Body of pancreas (tissue), 4 donors: Measurements from ENCODE around the gene CRB1. TPM values are rescaled to one million over a fixed set of nuclear protein-coding genes. Genes with fewer than 3 reads are reported as not detected.
"Not testable (repeated sequence)": the region's sequence is repeated elsewhere in the genome, so short reads cannot be mapped to it uniquely, and the experiment has no call there.

ENCODE experiments used
- ATAC-seq: fragments of 150-250 bp; one replicate; pipeline ENCODE4 v1.9.1; 2016
- DNase-seq, 4 donors: peaks; one replicate each; pipeline ENCODE4 v3.0.0-alpha.2; 2019
- H3K27ac ChIP-seq, 4 donors: fragments of 200-600 bp; sonication (generic); 1 replicate in 3 of 4; 2 replicates in 1 of 4; pipeline versions ENCODE4 v1.5.1 to v1.6.1; 2016 to 2019; ENCODE audit warnings: mild to moderate bottlenecking in 1 of 4, mixed read lengths in 1 of 4, moderate library complexity in 1 of 4
- H3K27me3 ChIP-seq, 2 donors: fragments of 200-600 bp; sonication (generic); one replicate each; pipeline ENCODE4 v1.6.0; 2016; ENCODE audit warnings: mild to moderate bottlenecking in 1 of 2
- H3K36me3 ChIP-seq, 2 donors: fragments of 200-600 bp; sonication (generic); replicated peaks in 1 of 2; 2 replicates each; pipeline ENCODE4 v1.5.1; 2016; ENCODE audit warnings: low read depth in 2 of 2; ENCODE audit not compliant: insufficient read depth in 1 of 2
- H3K4me1 ChIP-seq: fragments of 200-600 bp; sonication (generic); one replicate; pipeline ENCODE4 v1.6.0; 2016
- H3K4me3 ChIP-seq, 2 donors: fragments of 200-600 bp; sonication (generic); 1 replicate in 1 of 2; 2 replicates in 1 of 2; pipeline ENCODE4 v1.5.1; 2016 to 2019
- H3K9me3 ChIP-seq, 3 donors: fragments of 200-600 bp; sonication (generic); 1 replicate in 2 of 3; 2 replicates in 1 of 3; pipeline ENCODE4 v1.5.1; 2016
- CTCF ChIP-seq, 7 experiments: fragments of 450-650 bp in 4 of 7; fragments of 200-600 bp in 3 of 7; sonication (generic) in 3 of 7; IDR thresholded peaks; one replicate each; pipeline ENCODE4 v1.5.1; 2016 to 2019; ENCODE audit warnings: antibody characterized with exemption in 7 of 7
- POLR2A ChIP-seq, 3 donors: fragments of 450-650 bp; IDR thresholded peaks; one replicate each; pipeline ENCODE4 v1.6.1; 2016; ENCODE audit warnings: antibody characterized with exemption in 3 of 3, mild to moderate bottlenecking in 2 of 3
- WGBS, 2 donors: methylation state at CpG; one replicate each; pipeline ENCODE4 v1.1.5; 2017; 5-methylcytosine and 5-hydroxymethylcytosine counted together
- intact Hi-C: fragments of 100-400 bp; cut with DNase I; formaldehyde crosslinking; loops from one replicate; pipeline ENCODE4 v1.15.1; 2023
- total RNA-seq, 2 donors: library from RNA; depleted of rRNA; stranded (reverse); fragments of >200 nt; gene quantifications; one replicate each; pipeline ENCODE4 v1.1.0, GENCODE V29; 2016

CRB1 gene
- total RNA-seq, 2 donors from 2014 or later = 0.26 to 10.2 TPM

GRCh38 chr1:197472141-197472540 lies 204.1 kb downstream of the CRB1 start:
- TF ChIP-seq CTCF (IDR thresholded peaks at IDR 0.05) (no peak), POLR2A (IDR thresholded peaks at IDR 0.05) (no peak)
- H3K27ac ChIP-seq = no peak overlapping the region
- intact Hi-C loops = no loop called here
- no peaks in the 10 kb centered on the region for H3K9me3 ChIP-seq
- ATAC-seq = no peak
- DNase-seq = no peak
- no peak overlapping the region for H3K4me3 ChIP-seq
- no peaks in the 10 kb centered on the region for H3K4me1 ChIP-seq
- H3K27me3 ChIP-seq = no peaks in the 10 kb centered on the region
- 92% methylated on average over 3 of the region's 3 CpGs for WGBS, 2 donors
- H3K36me3 ChIP-seq = no peaks in the 10 kb centered on the region

GRCh38 chr1:197480446-197480845 lies 212.4 kb downstream of the CRB1 start:
- H3K4me1 ChIP-seq = no peaks in the 10 kb centered on the region
- no peak overlapping the region for H3K4me3 ChIP-seq
- 74 to 82% methylated on average over 6 of the region's 6 CpGs for WGBS, 2 donors
- no peak for ATAC-seq
- H3K27ac ChIP-seq = no peak overlapping the region
- DNase-seq = no peak
- intact Hi-C loops = no loop called here
- H3K9me3 ChIP-seq = no peaks in the 10 kb centered on the region
- H3K27me3 ChIP-seq = no peaks in the 10 kb centered on the region
- no peaks in the 10 kb centered on the region for H3K36me3 ChIP-seq
- no peak for TF ChIP-seq CTCF (IDR thresholded peaks at IDR 0.05)
- TF ChIP-seq POLR2A (IDR thresholded peaks at IDR 0.05) = no peak

GRCh38 chr1:197481101-197481500 lies 213.0 kb downstream of the CRB1 start:
- H3K4me1 ChIP-seq = peaks cover 5% of the 10 kb centered on the region
- H3K27me3 ChIP-seq = no peaks in the 10 kb centered on the region
- ATAC-seq (no peak), DNase-seq (no peak)
- H3K36me3 ChIP-seq = no peaks in the 10 kb centered on the region
- no peak overlapping the region for H3K4me3 ChIP-seq
- intact Hi-C loops = no loop called here
- TF ChIP-seq CTCF (IDR thresholded peaks at IDR 0.05) (no peak), POLR2A (IDR thresholded peaks at IDR 0.05) (no peak)
- no peaks in the 10 kb centered on the region for H3K9me3 ChIP-seq
- WGBS, 2 donors = 61 to 64% methylated on average over 4 of the region's 4 CpGs
- H3K27ac ChIP-seq = no peak overlapping the region

GRCh38 chr1:197485790-197486189 lies 217.7 kb downstream of the CRB1 start:
- Histone ChIP-seq H3K4me3 (no peak overlapping the region), H3K9me3 (no peaks in the 10 kb centered on the region), H3K36me3 (no peaks in the 10 kb centered on the region), H3K27me3 (no peaks in the 10 kb centered on the region), H3K27ac (no peak overlapping the region), H3K4me1 (peaks cover 5% of the 10 kb centered on the region)
- peak; percentile 52 for ATAC-seq
- 10 to 12% methylated on average over 3 of the region's 3 CpGs for WGBS, 2 donors
- TF ChIP-seq CTCF (IDR thresholded peaks at IDR 0.05) (no peak), POLR2A (IDR thresholded peaks at IDR 0.05) (no peak)
- DNase-seq = no peak
- intact Hi-C loops = no loop called here

GRCh38 chr1:197486946-197487345 lies 218.9 kb downstream of the CRB1 start:
- Histone ChIP-seq H3K27me3 (no peaks in the 10 kb centered on the region), H3K27ac (no peak overlapping the region), H3K36me3 (no peaks in the 10 kb centered on the region), H3K4me1 (peaks cover 5% of the 10 kb centered on the region), H3K4me3 (no peak overlapping the region), H3K9me3 (no peaks in the 10 kb centered on the region)
- peak; percentile 27 for ATAC-seq
- DNase-seq = peak; percentile 9 to 43 (median 32)
- intact Hi-C loops = no loop called here
- 57 to 81% methylated on average over 2 of the region's 2 CpGs for WGBS, 2 donors
- no peak for TF ChIP-seq POLR2A (IDR thresholded peaks at IDR 0.05)
- TF ChIP-seq CTCF (IDR thresholded peaks at IDR 0.05) = no peak

GRCh38 chr1:197491505-197491904 lies 223.5 kb downstream of the CRB1 start:
- ATAC-seq, DNase-seq, H3K27me3 ChIP-seq, H3K4me1 ChIP-seq, H3K9me3 ChIP-seq, H3K4me3 ChIP-seq, intact Hi-C loops, H3K36me3 ChIP-seq, H3K27ac ChIP-seq: not testable (repeated sequence)
- WGBS, 2 donors = 76 to 94% methylated on average over 1 of the region's 1 CpG
